GM12878 (cell line): ENCODE data around the gene CD48.

ENCODE experiments used
- BACH1 ChIP-seq: fragments of 450-650 bp; IDR thresholded peaks from 2 replicates; pipeline ENCODE4 v1.6.1; 2017; ENCODE audit warnings: mild to moderate bottlenecking, borderline replicate concordance
- IRF3 ChIP-seq: fragments of 450-650 bp; IDR thresholded peaks from 2 replicates; pipeline ENCODE4 v1.6.1; 2014; ENCODE audit warnings: mild to moderate bottlenecking
- MYC ChIP-seq: IDR thresholded peaks from 2 replicates; pipeline ENCODE4 v1.6.1; 2011; ENCODE audit warnings: mild to moderate bottlenecking, low read length, moderate library complexity, inconsistent platforms; ENCODE audit not compliant: insufficient read depth, insufficient replicate concordance, insufficient read length, severe bottlenecking
- POLR2AphosphoS5 ChIP-seq: IDR thresholded peaks from 2 replicates; pipeline ENCODE4 v1.6.1; 2011; ENCODE audit warnings: mild to moderate bottlenecking, low read length, inconsistent platforms
- SREBF2 ChIP-seq: IDR thresholded peaks from 2 replicates; pipeline ENCODE4 v1.6.1; 2012; ENCODE audit warnings: mild to moderate bottlenecking, low read length
- YY1 ChIP-seq: IDR thresholded peaks from 2 replicates; pipeline ENCODE4 v1.6.1; 2011; ENCODE audit warnings: low read depth, mild to moderate bottlenecking, low read length
- ZSCAN29 ChIP-seq: fragments of 450-650 bp; IDR thresholded peaks from 2 replicates; pipeline ENCODE4 v1.6.1; 2017; ENCODE audit warnings: mild to moderate bottlenecking, moderate library complexity
- TF ChIP-seq, protein P1 (sequence below), 3 experiments: IDR thresholded peaks in 2 of 3; conservative IDR thresholded peaks in 1 of 3; 2 replicates each; pipeline ENCODE4 v1.5.1; 2011; ENCODE audit warnings: low read depth in 3 of 3, low read length in 3 of 3, mild to moderate bottlenecking in 3 of 3, control low read depth in 2 of 3, moderate library complexity in 2 of 3, inconsistent platforms in 1 of 3, mixed read lengths in 1 of 3; ENCODE audit not compliant: control insufficient read depth in 2 of 3, insufficient read depth in 1 of 3; ENCODE audit errors: extremely low read depth in 1 of 3

GRCh38 chr1:160707236-160708064 lies 4.2 kb downstream of the CD48 start:
- no peak for TF ChIP-seq MYC
- peak; percentile 73 for TF ChIP-seq POLR2AphosphoS5
- TF ChIP-seq, protein P1, sequence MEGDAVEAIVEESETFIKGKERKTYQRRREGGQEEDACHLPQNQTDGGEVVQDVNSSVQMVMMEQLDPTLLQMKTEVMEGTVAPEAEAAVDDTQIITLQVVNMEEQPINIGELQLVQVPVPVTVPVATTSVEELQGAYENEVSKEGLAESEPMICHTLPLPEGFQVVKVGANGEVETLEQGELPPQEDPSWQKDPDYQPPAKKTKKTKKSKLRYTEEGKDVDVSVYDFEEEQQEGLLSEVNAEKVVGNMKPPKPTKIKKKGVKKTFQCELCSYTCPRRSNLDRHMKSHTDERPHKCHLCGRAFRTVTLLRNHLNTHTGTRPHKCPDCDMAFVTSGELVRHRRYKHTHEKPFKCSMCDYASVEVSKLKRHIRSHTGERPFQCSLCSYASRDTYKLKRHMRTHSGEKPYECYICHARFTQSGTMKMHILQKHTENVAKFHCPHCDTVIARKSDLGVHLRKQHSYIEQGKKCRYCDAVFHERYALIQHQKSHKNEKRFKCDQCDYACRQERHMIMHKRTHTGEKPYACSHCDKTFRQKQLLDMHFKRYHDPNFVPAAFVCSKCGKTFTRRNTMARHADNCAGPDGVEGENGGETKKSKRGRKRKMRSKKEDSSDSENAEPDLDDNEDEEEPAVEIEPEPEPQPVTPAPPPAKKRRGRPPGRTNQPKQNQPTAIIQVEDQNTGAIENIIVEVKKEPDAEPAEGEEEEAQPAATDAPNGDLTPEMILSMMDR (IDR thresholded peaks at IDR 0.05 in 2 of 3, conservative IDR thresholded peaks at IDR 0.05 in 1 of 3; ENCODE audit: control insufficient read depth in 2 of 3, extremely low read depth in 1 of 3, insufficient read depth in 1 of 3, low read depth in 3 of 3, low read length in 3 of 3), result no peak
- no peak for TF ChIP-seq SREBF2
- 0 out of 2 replicates have a peak, but pooled peaks have one; percentile 12 for TF ChIP-seq YY1
- no peak; the same call in 1 of the 2 replicates for TF ChIP-seq BACH1
- TF ChIP-seq IRF3, result no peak
- no peak for TF ChIP-seq ZSCAN29
